A549 (cell line): ENCODE data around the gene AFF3.

Experiments
- EP300 ChIP-seq, 2 experiments: fragments of >200 bp; sonication (Bioruptor Twin); formaldehyde crosslinking; IDR thresholded peaks; 2 replicates in 1 of 2; 3 replicates in 1 of 2; pipeline ENCODE4 v1.6.1; 2016 to 2017
- JUN ChIP-seq, 2 experiments: fragments of >200 bp; sonication (Bioruptor Twin); formaldehyde crosslinking; IDR thresholded peaks; 2 replicates in 1 of 2; 3 replicates in 1 of 2; pipeline ENCODE4 v1.6.1; 2016 to 2017
- POLR2A ChIP-seq: IDR thresholded peaks from 2 replicates; pipeline ENCODE4 v1.6.1; 2012; ENCODE audit warnings: mild to moderate bottlenecking, low read length
- RFX5 ChIP-seq: fragments of 450-650 bp; IDR thresholded peaks from 2 replicates; pipeline ENCODE4 v1.7.1; 2014; ENCODE audit warnings: antibody characterized with exemption, mild to moderate bottlenecking, moderate library complexity
- SREBF2 ChIP-seq: fragments of 450-650 bp; IDR thresholded peaks from 2 replicates; pipeline ENCODE4 v1.6.1; 2014; ENCODE audit warnings: mild to moderate bottlenecking, moderate library complexity
- TF ChIP-seq, protein P1 (sequence below): fragments of >200 bp; sonication (Bioruptor Twin); formaldehyde crosslinking; IDR thresholded peaks from 3 replicates; pipeline ENCODE4 v1.5.1; 2016

- TF ChIP-seq, protein P1, sequence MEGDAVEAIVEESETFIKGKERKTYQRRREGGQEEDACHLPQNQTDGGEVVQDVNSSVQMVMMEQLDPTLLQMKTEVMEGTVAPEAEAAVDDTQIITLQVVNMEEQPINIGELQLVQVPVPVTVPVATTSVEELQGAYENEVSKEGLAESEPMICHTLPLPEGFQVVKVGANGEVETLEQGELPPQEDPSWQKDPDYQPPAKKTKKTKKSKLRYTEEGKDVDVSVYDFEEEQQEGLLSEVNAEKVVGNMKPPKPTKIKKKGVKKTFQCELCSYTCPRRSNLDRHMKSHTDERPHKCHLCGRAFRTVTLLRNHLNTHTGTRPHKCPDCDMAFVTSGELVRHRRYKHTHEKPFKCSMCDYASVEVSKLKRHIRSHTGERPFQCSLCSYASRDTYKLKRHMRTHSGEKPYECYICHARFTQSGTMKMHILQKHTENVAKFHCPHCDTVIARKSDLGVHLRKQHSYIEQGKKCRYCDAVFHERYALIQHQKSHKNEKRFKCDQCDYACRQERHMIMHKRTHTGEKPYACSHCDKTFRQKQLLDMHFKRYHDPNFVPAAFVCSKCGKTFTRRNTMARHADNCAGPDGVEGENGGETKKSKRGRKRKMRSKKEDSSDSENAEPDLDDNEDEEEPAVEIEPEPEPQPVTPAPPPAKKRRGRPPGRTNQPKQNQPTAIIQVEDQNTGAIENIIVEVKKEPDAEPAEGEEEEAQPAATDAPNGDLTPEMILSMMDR, result no peak
- TF ChIP-seq RFX5 (no peak), JUN (IDR thresholded peaks at IDR 0.05) (no peak), SREBF2 (no peak), EP300 (IDR thresholded peaks at IDR 0.05) (no peak), POLR2A (no peak)
Observed at GRCh38 chr2:99832926-99833325, 309.5 kb downstream of the AFF3 start.
